ENCODE data around the gene SLC35A5. TPM values are rescaled to one million over a fixed set of nuclear protein-coding genes. Genes with fewer than 3 reads are reported as not detected.
A peak's percentile ranks its signal among the peaks of the same experiment; 100 is the strongest.

Gene SLC35A5
- total and polyA plus RNA-seq, 2 of the 4 experiments (the other 2 are of a cell fraction): 19.5 to 25.6 TPM

GRCh38 chr3:112633191-112633590, 71.3 kb downstream of the SLC35A5 start:
- H3K36me3 ChIP-seq (ENCODE audit: control insufficient read depth, insufficient read depth, low read length): peaks cover 1% of the 10 kb centered on the region; the same call in 1 of the 2 replicates

More at GRCh38 chr3:112633191-112633590, 71.3 kb downstream of the SLC35A5 start:
- no peak for TF ChIP-seq SMC3 (IDR thresholded peaks at IDR 0.05; ENCODE audit: low read depth, low read length)
- no peak for TF ChIP-seq POLR2A (IDR thresholded peaks at IDR 0.05; ENCODE audit: low read depth, low read length)
- no peak for TF ChIP-seq USF2 (IDR thresholded peaks at IDR 0.05; ENCODE audit: low read depth, low read length)
- no peak for TF ChIP-seq BHLHE40 (IDR thresholded peaks at IDR 0.05; ENCODE audit: low read depth, low read length)
- TF ChIP-seq CTCF (conservative IDR thresholded peaks at IDR 0.05; ENCODE audit: low read depth, low read length): no peak
- no peak for TF ChIP-seq CHD1 (IDR thresholded peaks at IDR 0.05; ENCODE audit: low read depth, low read length)
- TF ChIP-seq CEBPB (IDR thresholded peaks at IDR 0.05; ENCODE audit: low read depth, low read length): no peak
- no peak for TF ChIP-seq FOS (IDR thresholded peaks at IDR 0.05; ENCODE audit: low read depth, low read length)
- no peak for TF ChIP-seq MAFK (IDR thresholded peaks at IDR 0.05; ENCODE audit: low read depth, low read length)
- no peak for TF ChIP-seq RFX5 (IDR thresholded peaks at IDR 0.05; ENCODE audit: low read depth, low read length)
- TF ChIP-seq ELK1 (IDR thresholded peaks at IDR 0.05; ENCODE audit: borderline replicate concordance, low read depth, low read length): no peak
- TF ChIP-seq RAD21 (IDR thresholded peaks at IDR 0.05; ENCODE audit: low read length): no peak
- no peak for TF ChIP-seq MAZ (IDR thresholded peaks at IDR 0.05; ENCODE audit: borderline replicate concordance, low read depth, low read length)
- peaks cover 6% of the 10 kb centered on the region; the same call in 1 of the 2 replicates for H4K20me1 ChIP-seq (ENCODE audit: insufficient read depth, low read length)
- POLR2A ChIA-PET (ENCODE audit: unreplicated experiment): no interaction called here
- DNase-seq (no peak), ATAC-seq (ENCODE audit: low read depth) (no peak)
- H2AK5ac ChIP-seq (ENCODE audit: low read depth, low read length): peak overlapping the region; percentile 29; the same call in 1 of the 2 replicates
- 80% methylated on average over 1 of the region's 3 CpGs; no CpG with 5 or more reads in 1 of the 2 experiments for WGBS, 2 experiments (ENCODE audit: extremely low coverage in 2 of 2, insufficient read length in 1 of 2)
- BruUV-seq (replicated peaks): no TSS peak
- H4K91ac ChIP-seq (ENCODE audit: insufficient read depth, low read depth, low read length): peak overlapping the region; percentile 55; the same call in 1 of the 2 replicates
- peak overlapping the region; percentile 51 for H3K4me2 ChIP-seq (ENCODE audit: low read depth, low read length)
- H4K8ac ChIP-seq (ENCODE audit: low read depth in 2 of 2, low read length in 2 of 2): peak overlapping the region; percentile 5 to 68; a peak in 2 of 4 replicates
- peak overlapping the region; percentile 24; the same call in 1 of the 2 replicates for H3K56ac ChIP-seq (ENCODE audit: extremely low read depth, insufficient read depth, low read length)
- H3K9me1 ChIP-seq (ENCODE audit: insufficient read depth, low read length): peaks cover 12% of the 10 kb centered on the region
- peak overlapping the region; percentile 9; the same call in 1 of the 2 replicates for H4K5ac ChIP-seq (ENCODE audit: low read depth, low read length)
- intact Hi-C loops (cut with micrococcal nuclease) (no loop called here), dilution Hi-C loops (cut with HindIII; ENCODE audit: low sequenced_read_pairs, unreplicated experiment) (no loop called here), in situ Hi-C loops (cut with MboI; ENCODE audit: low sequenced_read_pairs) (loop anchor here (25.0 kb wide), 1 partner anchor 654 kb away; no protein-coding TSS in a partner anchor)
- H3K14ac ChIP-seq (replicated peaks; ENCODE audit: low read depth, low read length): peak overlapping the region; percentile 57; the same call in 1 of the 2 replicates
- H3K4me1 ChIP-seq (ENCODE audit: control insufficient read depth, insufficient read depth, low read length): peaks cover 16% of the 10 kb centered on the region
- H3K27me3 ChIP-seq (ENCODE audit: control insufficient read depth, insufficient read depth, low read length): no peaks in the 10 kb centered on the region
- no peaks in the 10 kb centered on the region for H3K9me3 ChIP-seq (ENCODE audit: control insufficient read depth, insufficient read depth, low read length)
- no peak overlapping the region for H2AFZ ChIP-seq (replicated peaks; ENCODE audit: low read length, poor library complexity)
- no peak overlapping the region for H2AK9ac ChIP-seq (replicated peaks; ENCODE audit: low read depth, low read length, poor library complexity)
- CTCF ChIA-PET: no interaction called here
- peak overlapping the region; percentile 17 for H2BK5ac ChIP-seq (ENCODE audit: low read depth, low read length, poor library complexity, severe bottlenecking)
- peak overlapping the region; percentile 43; the same call in 1 of the 2 replicates for H3K27ac ChIP-seq (ENCODE audit: insufficient read depth, low read length)
- peak overlapping the region; percentile 11; the same call in 1 of the 2 replicates for H3K23ac ChIP-seq (ENCODE audit: low read depth, low read length)
- H3K4ac ChIP-seq (ENCODE audit: low read depth, low read length): peak overlapping the region; percentile 73; the same call in 1 of the 2 replicates
- H3K18ac ChIP-seq (ENCODE audit: low read depth, low read length): peak overlapping the region; percentile 18
- peak overlapping the region; percentile 69 for H2BK120ac ChIP-seq (ENCODE audit: low read depth, low read length)
- peak overlapping the region; percentile 59 for H2BK20ac ChIP-seq (ENCODE audit: low read depth, low read length)
- peaks cover 28 to 56% of the 10 kb centered on the region in 2 experiments for H3K79me1 ChIP-seq (ENCODE audit: low read depth in 1 of 2, low read length in 2 of 2)
- no peak overlapping the region for H3K9ac ChIP-seq (ENCODE audit: low read depth, low read length)
- no peak overlapping the region for H3K4me3 ChIP-seq (ENCODE audit: insufficient read depth, low read depth, low read length)
- H2BK15ac ChIP-seq (ENCODE audit: low read depth, low read length): peak overlapping the region; percentile 39; the same call in 2 of the 3 replicates

Measured in IMR-90 (cell line).